Ishikawa (cell line): ENCODE results near the gene GRAP.

Experiments used
- CEBPB ChIP-seq: IDR thresholded peaks from 2 replicates; pipeline ENCODE4 v1.6.1; 2012
- CREB1 ChIP-seq: IDR thresholded peaks from 2 replicates; pipeline ENCODE4 v1.6.1; 2012; ENCODE audit warnings: low read depth
- EGR1 ChIP-seq: IDR thresholded peaks from 2 replicates; pipeline ENCODE4 v1.6.1; 2012
- EP300 ChIP-seq: IDR thresholded peaks from 2 replicates; pipeline ENCODE4 v1.6.1; 2012; ENCODE audit warnings: borderline replicate concordance
- FOXM1 ChIP-seq: IDR thresholded peaks from 2 replicates; pipeline ENCODE4 v1.6.1; 2012; ENCODE audit warnings: low read depth, borderline replicate concordance
- MAX ChIP-seq: IDR thresholded peaks from 2 replicates; pipeline ENCODE4 v1.6.1; 2012
- NFIC ChIP-seq: IDR thresholded peaks from 2 replicates; pipeline ENCODE4 v1.6.1; 2012
- RAD21 ChIP-seq: IDR thresholded peaks from 2 replicates; pipeline ENCODE4 v1.6.1; 2012; ENCODE audit warnings: low read depth
- REST ChIP-seq: IDR thresholded peaks from 2 replicates; pipeline ENCODE4 v1.6.1; 2012; ENCODE audit warnings: low read depth, mild to moderate bottlenecking
- TAF1 ChIP-seq: IDR thresholded peaks from 2 replicates; pipeline ENCODE4 v1.6.1; 2012; ENCODE audit warnings: low read depth, mild to moderate bottlenecking
- TCF12 ChIP-seq: IDR thresholded peaks from 2 replicates; pipeline ENCODE4 v1.6.1; 2012; ENCODE audit warnings: low read depth
- TEAD4 ChIP-seq: IDR thresholded peaks from 2 replicates; pipeline ENCODE4 v1.6.1; 2012
- USF1 ChIP-seq: IDR thresholded peaks from 2 replicates; pipeline ENCODE4 v1.6.1; 2012
- YY1 ChIP-seq: IDR thresholded peaks from 2 replicates; pipeline ENCODE4 v1.6.1; 2012; ENCODE audit warnings: low read depth
- ZBTB7A ChIP-seq: IDR thresholded peaks from 2 replicates; pipeline ENCODE4 v1.6.1; 2012; ENCODE audit warnings: low read depth

The GRAP gene

DNA sequence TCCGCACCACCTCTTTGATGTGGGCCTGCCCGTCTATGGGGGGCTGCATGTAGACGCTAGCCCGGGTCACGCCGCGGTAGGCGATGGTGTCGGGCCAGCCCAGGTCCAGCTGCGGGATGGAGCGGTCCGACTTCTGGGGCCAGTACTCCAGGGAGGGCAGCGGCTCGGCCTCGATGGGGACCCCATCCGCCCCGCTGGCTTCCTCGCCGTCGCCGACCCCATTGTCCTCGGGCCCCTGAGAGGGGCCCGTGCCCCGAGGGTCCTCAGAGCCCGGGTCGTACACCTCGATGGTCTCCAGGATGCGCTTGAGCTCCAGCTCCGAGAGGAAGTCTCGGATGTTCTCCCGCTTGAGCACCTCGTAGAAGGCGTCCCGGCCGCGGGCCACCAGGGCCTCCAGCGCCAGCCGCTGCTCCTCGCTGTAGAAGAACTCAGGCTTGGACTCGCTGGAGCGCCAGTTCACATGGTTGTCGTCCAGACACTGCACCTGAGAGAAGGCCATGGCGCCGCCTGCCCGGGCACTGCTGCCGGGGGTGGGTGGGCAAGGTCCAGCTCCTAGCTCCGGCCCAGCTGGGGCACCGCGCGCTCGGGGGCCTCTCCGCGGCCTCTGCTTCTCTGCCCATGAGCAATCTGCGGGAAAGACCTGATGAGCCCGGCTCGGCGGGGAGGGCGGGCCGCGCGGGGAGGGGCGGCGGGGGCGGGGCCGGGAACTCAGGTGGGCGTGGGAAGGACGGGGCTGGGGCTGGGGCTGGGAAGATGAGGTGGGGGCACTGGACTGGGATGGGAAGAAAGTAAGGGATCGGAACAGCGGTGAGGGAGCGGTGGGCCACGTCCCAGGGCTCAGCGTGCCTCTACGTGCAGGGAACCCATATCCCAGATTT, 43.0 kb downstream of the GRAP start:
- TF ChIP-seq ZBTB7A (no peak), TEAD4 (no peak), EGR1 (no peak), CREB1 (no peak), YY1 (no peak), NFIC (no peak), RAD21 (no peak), TAF1 (no peak), EP300 (no peak)

GRCh38 chr17:19002805-19003542, 43.8 kb downstream of the GRAP start:
- TF ChIP-seq TCF12 (no peak), FOXM1 (no peak), ZBTB7A (no peak), EGR1 (no peak), YY1 (no peak)

DNA sequence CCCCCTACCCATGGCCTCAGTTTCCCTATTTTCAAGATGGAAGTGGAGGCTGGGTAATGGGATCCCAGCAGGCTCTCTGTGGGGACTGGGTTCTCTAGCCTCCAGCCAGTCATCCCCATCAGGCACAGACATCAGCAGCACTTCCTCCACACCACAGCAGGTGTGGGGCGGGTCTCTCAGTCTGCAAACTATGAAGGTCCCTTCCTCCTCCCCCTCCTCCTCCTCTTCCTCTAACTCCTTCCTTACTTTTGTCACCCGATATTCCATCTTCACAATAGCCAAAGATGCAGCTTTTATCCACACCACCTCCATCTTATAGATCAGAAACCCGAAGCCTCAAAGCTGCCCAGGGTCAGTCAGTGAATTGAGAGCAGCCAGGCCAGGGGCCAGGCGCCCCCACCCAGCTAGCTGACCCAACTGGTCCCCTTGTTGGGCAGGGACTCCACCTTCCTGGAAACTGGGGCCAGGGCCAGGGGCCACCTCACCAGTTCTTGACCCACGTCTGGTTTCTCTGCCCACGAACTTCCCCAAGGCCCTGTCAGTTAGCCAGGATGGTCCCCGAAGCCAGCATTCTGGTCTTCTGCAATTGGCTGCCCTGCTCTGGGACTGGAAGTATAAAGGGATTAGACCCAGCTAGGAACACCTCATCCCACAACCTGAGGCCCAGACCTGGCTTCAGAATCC, 44.7 kb downstream of the GRAP start:
- TF ChIP-seq YY1 (no peak), CREB1 (no peak), ZBTB7A (no peak), EGR1 (no peak), EP300 (no peak), NFIC (no peak), USF1 (no peak), TAF1 (no peak), TCF12 (no peak), CEBPB (no peak), REST (no peak), FOXM1 (no peak), TEAD4 (no peak)

DNA sequence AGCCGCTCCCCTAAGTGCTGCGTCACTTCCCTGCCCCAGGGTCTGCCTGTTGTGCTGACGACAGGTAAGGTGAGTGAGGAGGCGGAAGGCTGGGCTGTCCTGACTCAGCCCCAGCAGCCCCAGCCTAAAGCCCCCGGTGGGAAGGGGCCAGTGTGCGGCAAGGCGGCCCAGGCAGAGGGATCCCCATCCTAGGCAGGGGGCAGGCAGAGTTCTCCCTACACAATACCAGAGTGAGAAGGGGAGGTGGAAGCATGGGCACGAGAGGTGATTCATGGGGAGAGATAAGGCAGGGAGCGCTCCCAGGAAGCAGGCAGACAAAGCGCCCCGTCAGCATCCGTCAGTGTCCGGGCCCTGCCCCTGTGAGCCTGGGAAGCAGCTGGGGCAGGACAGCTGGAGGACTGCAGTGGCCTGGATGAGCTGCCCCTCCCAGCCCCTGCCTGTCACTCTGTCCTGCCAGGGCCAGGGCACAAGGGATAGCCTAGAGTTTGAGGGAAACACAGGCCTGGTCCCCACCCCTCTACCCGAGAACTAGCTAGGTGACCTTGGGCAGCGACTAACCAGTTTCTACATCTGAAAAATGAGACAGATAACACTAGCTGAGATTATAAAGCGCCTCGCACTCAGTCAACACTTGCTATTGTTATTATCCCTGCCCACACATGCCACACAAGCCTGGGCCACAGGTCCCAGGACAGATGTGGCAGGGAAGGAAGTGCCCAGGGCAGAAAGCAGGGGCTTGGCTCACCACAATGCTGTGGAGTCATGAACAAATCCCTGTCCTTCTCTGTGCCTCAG, 46.0 kb downstream of the GRAP start:
- TF ChIP-seq RAD21 (no peak), NFIC (no peak)

DNA sequence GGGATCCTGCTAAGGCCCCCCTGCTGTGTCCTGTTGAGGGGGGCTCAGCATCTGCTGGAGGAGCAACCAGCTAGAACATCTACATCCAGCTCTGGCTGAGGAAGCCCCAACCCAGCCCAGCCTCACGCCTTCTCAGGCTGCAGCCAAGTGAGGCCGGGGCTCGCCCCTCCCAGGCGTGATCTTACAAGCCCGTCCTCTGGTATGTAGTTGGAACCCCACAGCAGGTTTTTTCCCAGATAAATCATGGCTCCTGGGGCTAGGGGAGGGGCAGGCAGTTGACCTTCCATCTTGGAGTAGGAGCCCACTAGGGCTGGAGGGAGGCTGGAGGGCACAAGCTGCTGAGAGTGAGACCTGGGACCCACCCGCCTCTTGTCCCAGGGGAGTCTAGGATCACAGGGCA, 46.8 kb downstream of the GRAP start:
- TF ChIP-seq CEBPB (no peak), REST (no peak), MAX (no peak), TCF12 (no peak), RAD21 (no peak), USF1 (no peak), CREB1 (no peak), TEAD4 (no peak), YY1 (no peak), NFIC (no peak), TAF1 (no peak), FOXM1 (no peak), EP300 (no peak), EGR1 (no peak)
